ENCODE measurements around the gene VPS72.

Gene VPS72

GRCh38 chr1:151184211-151184610 lies 5.8 kb downstream of the VPS72 start:
- no peak for DNase-seq

- DNase-seq: no peak
Observed at GRCh38 chr1:151176514-151177045, 13.4 kb downstream of the VPS72 start.

- DNase-seq: no peak
Observed at GRCh38 chr1:151175863-151176262, 14.1 kb downstream of the VPS72 start, which contains the start of gene TMOD4. Gene TMOD4, minus strand, starts transcription at chr1:151175981. Its CDS starts 1,106 bp downstream, at chr1:151174875.

- no peak for DNase-seq
Observed at GRCh38 chr1:151175041-151175741, 14.8 kb downstream of the VPS72 start.

- no peak for DNase-seq
Observed at GRCh38 chr1:151171190-151171589, 18.8 kb downstream of the VPS72 start.

GRCh38 chr1:151167116-151167515 lies 22.9 kb downstream of the VPS72 start:
- no peak for DNase-seq

GRCh38 chr1:151166505-151166956 lies 23.5 kb downstream of the VPS72 start:
- no peak for DNase-seq

GRCh38 chr1:151165738-151166504 lies 24.1 kb downstream of the VPS72 start, which contains the start of the genes LYSMD1 and SCNM1:
Gene LYSMD1, minus strand, starts transcription at chr1:151165902. Its CDS starts 644 bp downstream, at chr1:151165258.
Gene SCNM1, plus strand, starts transcription at chr1:151166144. Its CDS starts 9 bp downstream, at chr1:151166153.
- peak; percentile 96 for DNase-seq

GRCh38 chr1:151165281-151165737 lies 24.7 kb downstream of the VPS72 start:
- no peak for DNase-seq

GRCh38 chr1:151164732-151165280 lies 25.2 kb downstream of the VPS72 start:
- DNase-seq: no peak

- no peak for DNase-seq
Observed at GRCh38 chr1:151159373-151159772, 30.6 kb downstream of the VPS72 start.

GRCh38 chr1:151158751-151159251 lies 31.2 kb downstream of the VPS72 start:
- no peak for DNase-seq

- DNase-seq: no peak
Observed at GRCh38 chr1:151158326-151158725, 31.7 kb downstream of the VPS72 start.

GRCh38 chr1:151157067-151157531 lies 32.9 kb downstream of the VPS72 start:
- peak; percentile 50 for DNase-seq

GRCh38 chr1:151156515-151156819 lies 33.5 kb downstream of the VPS72 start, which contains the start of gene TNFAIP8L2:
Gene TNFAIP8L2, plus strand, starts transcription at chr1:151156649. Its CDS starts 2,049 bp downstream, at chr1:151158698.
- peak; percentile 70 for DNase-seq

GRCh38 chr1:151147665-151148064 lies 42.3 kb downstream of the VPS72 start:
- no peak for DNase-seq

- DNase-seq: no peak
Observed at GRCh38 chr1:151147132-151147503, 42.9 kb downstream of the VPS72 start.

- peak; percentile 84 for DNase-seq
Observed at GRCh38 chr1:151146412-151147131, 43.4 kb downstream of the VPS72 start, which contains the start of gene SEMA6C. Gene SEMA6C, minus strand, starts transcription at chr1:151146631. Its CDS starts 4,010 bp downstream, at chr1:151142621.

- no peak for DNase-seq
Observed at GRCh38 chr1:151146072-151146411, 44.0 kb downstream of the VPS72 start.

GRCh38 chr1:151145304-151146071 lies 44.5 kb downstream of the VPS72 start:
- no peak for DNase-seq
